Astrocyte (in vitro differentiated cells and primary cell): ENCODE measurements around the gene MYL10. TPM values are rescaled to one million over a fixed set of nuclear protein-coding genes. Genes with fewer than 3 reads are reported as not detected.

Experiments used
- DNase-seq: peaks from one replicate; pipeline ENCODE4 v3.0.0-alpha.2; 2010; ENCODE audit warnings: low read depth
- FAIRE-seq: peaks from 2 replicates; lab custom pipeline; 2011; peaks lifted over from hg19 to GRCh38; lab: Jason Lieb, UNC
- H2AFZ ChIP-seq: 2 replicates; pipeline ENCODE4 v1.6.0; 2012; ENCODE audit warnings: low read depth, low read length, inconsistent platforms
- H3K27ac ChIP-seq: 2 replicates; pipeline ENCODE4 v1.5.1; 2011; ENCODE audit warnings: low read depth, low read length, inconsistent platforms
- H3K27me3 ChIP-seq: 2 replicates; pipeline ENCODE4 v1.6.0; 2011; ENCODE audit warnings: low read length, inconsistent platforms; ENCODE audit not compliant: insufficient read depth
- H3K36me3 ChIP-seq: 2 replicates; pipeline ENCODE4 v1.5.1; 2011; ENCODE audit warnings: low read length, inconsistent platforms; ENCODE audit not compliant: insufficient read depth
- H3K4me1 ChIP-seq: 2 replicates; pipeline ENCODE4 v1.5.1; 2011; ENCODE audit warnings: low read length, inconsistent platforms; ENCODE audit not compliant: insufficient read depth
- H3K4me2 ChIP-seq: 2 replicates; pipeline ENCODE4 v1.6.0; 2012; ENCODE audit warnings: low read length, inconsistent platforms
- H3K4me3 ChIP-seq: 2 replicates; pipeline ENCODE4 v1.5.1; 2011; ENCODE audit warnings: low read depth, mild to moderate bottlenecking, low read length, inconsistent platforms; ENCODE audit not compliant: insufficient read depth
- H3K79me2 ChIP-seq: 2 replicates; pipeline ENCODE4 v1.6.0; 2012; ENCODE audit warnings: mild to moderate bottlenecking, low read length, inconsistent platforms; ENCODE audit not compliant: insufficient read depth
- H3K9ac ChIP-seq: 2 replicates; pipeline ENCODE4 v1.6.0; 2012; ENCODE audit warnings: mild to moderate bottlenecking, low read length, inconsistent platforms
- H3K9me3 ChIP-seq: 2 replicates; pipeline ENCODE4 v1.5.1; 2012; ENCODE audit warnings: low read depth, mild to moderate bottlenecking, low read length, inconsistent platforms; ENCODE audit not compliant: insufficient read depth
- H4K20me1 ChIP-seq: 2 replicates; pipeline ENCODE4 v1.6.0; 2012; ENCODE audit warnings: low read length, inconsistent platforms; ENCODE audit not compliant: insufficient read depth
- H3K27ac Mint-ChIP-seq: one replicate; pipeline ENCODE4 v1.8.0; 2021; ENCODE audit warnings: mild to moderate bottlenecking, mixed read lengths; ENCODE audit not compliant: unreplicated experiment
- H3K27me3 Mint-ChIP-seq: one replicate; pipeline ENCODE4 v1.8.0; 2021; ENCODE audit warnings: low read depth, mixed read lengths; ENCODE audit not compliant: unreplicated experiment
- H3K36me3 Mint-ChIP-seq: one replicate; pipeline ENCODE4 v1.8.0; 2021; ENCODE audit warnings: low read depth, mixed read lengths; ENCODE audit not compliant: unreplicated experiment
- H3K4me1 Mint-ChIP-seq: one replicate; pipeline ENCODE4 v1.8.0; 2021; ENCODE audit warnings: low read depth, mixed read lengths; ENCODE audit not compliant: unreplicated experiment
- H3K4me3 Mint-ChIP-seq: one replicate; pipeline ENCODE4 v1.8.0; 2021; ENCODE audit warnings: mild to moderate bottlenecking, moderate library complexity, mixed read lengths; ENCODE audit not compliant: unreplicated experiment
- H3K9me3 Mint-ChIP-seq: one replicate; pipeline ENCODE4 v1.8.0; 2021; ENCODE audit warnings: mild to moderate bottlenecking, mixed read lengths; ENCODE audit not compliant: unreplicated experiment
- EZH2 ChIP-seq: IDR thresholded peaks from 2 replicates; pipeline ENCODE4 v1.6.1; 2012; ENCODE audit warnings: mild to moderate bottlenecking, low read length, inconsistent platforms; ENCODE audit not compliant: insufficient read depth
- total RNA-seq: library from RNA; stranded (reverse); gene quantifications from 2 replicates; pipeline ENCODE4 v1.2.1, GENCODE V29; 2021
- TF ChIP-seq, protein P1 (sequence below): IDR thresholded peaks from 2 replicates; pipeline ENCODE4 v1.5.1; 2011; ENCODE audit warnings: low read depth, mild to moderate bottlenecking, inconsistent platforms, low read length, moderate library complexity; ENCODE audit not compliant: insufficient read depth

Gene MYL10
- total RNA-seq, 1 donor from 2014 or later: 0.73 TPM

DNA sequence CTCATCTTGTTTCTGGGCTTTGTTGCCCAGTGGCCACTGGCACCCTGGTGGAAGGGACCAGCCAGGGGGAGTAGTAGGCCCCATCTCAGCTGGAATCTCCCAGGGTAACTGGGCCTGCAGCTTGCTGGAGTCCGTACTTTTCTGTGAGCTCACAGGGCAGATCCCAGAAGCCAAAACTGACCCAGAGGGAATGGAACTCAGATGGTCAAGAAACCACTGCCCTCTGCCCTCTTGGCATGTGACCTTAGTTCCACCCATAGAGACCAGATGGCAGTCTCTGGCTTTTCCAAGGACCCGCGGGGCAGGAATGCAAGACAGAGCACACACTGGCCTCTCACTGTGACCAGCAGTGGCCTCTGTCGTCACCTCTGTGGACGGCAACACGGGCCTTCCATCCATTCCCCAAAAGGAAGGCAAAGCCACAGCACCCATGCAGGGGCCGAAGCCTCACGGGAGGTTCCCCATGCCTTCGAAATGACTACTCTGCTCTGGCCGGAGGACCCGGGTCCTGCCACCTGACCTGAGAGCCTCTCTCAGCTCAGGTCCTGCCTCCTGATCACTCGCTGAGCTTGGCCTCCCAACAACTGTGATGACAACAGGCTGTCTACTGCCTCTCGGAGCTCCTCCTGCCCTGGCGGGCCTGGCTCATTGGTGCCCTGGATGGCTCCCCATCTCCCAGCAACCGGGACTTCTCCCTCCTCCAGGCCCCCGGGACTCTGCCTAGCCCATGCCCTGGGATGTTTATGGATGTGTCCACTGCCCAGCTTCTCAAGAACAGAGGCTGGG is 29.9 kb downstream of the MYL10 start:
- DNase-seq (no peak), FAIRE-seq (no peak)
- no peak overlapping the region for H3K9ac ChIP-seq
- no peaks in the 10 kb centered on the region for H3K36me3 Mint-ChIP-seq
- no peak overlapping the region for H3K27ac ChIP-seq
- H3K4me1 Mint-ChIP-seq: no peaks in the 10 kb centered on the region
- H2AFZ ChIP-seq: no peak overlapping the region
- no peaks in the 10 kb centered on the region for H3K36me3 ChIP-seq
- no peak overlapping the region for H3K4me2 ChIP-seq
- H3K27ac Mint-ChIP-seq: no peak overlapping the region
- H4K20me1 ChIP-seq: no peaks in the 10 kb centered on the region
- H3K79me2 ChIP-seq: no peaks in the 10 kb centered on the region
- H3K9me3 Mint-ChIP-seq: peaks cover 5% of the 10 kb centered on the region
- H3K4me3 Mint-ChIP-seq: no peak overlapping the region
- H3K27me3 Mint-ChIP-seq: peaks cover 36% of the 10 kb centered on the region
- peaks cover 11% of the 10 kb centered on the region for H3K27me3 ChIP-seq
- H3K4me3 ChIP-seq: no peak overlapping the region
- no peak for TF ChIP-seq EZH2
- TF ChIP-seq, protein P1, sequence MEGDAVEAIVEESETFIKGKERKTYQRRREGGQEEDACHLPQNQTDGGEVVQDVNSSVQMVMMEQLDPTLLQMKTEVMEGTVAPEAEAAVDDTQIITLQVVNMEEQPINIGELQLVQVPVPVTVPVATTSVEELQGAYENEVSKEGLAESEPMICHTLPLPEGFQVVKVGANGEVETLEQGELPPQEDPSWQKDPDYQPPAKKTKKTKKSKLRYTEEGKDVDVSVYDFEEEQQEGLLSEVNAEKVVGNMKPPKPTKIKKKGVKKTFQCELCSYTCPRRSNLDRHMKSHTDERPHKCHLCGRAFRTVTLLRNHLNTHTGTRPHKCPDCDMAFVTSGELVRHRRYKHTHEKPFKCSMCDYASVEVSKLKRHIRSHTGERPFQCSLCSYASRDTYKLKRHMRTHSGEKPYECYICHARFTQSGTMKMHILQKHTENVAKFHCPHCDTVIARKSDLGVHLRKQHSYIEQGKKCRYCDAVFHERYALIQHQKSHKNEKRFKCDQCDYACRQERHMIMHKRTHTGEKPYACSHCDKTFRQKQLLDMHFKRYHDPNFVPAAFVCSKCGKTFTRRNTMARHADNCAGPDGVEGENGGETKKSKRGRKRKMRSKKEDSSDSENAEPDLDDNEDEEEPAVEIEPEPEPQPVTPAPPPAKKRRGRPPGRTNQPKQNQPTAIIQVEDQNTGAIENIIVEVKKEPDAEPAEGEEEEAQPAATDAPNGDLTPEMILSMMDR: no peak
- H3K4me1 ChIP-seq: no peaks in the 10 kb centered on the region
- H3K9me3 ChIP-seq: peaks cover 3% of the 10 kb centered on the region

DNA sequence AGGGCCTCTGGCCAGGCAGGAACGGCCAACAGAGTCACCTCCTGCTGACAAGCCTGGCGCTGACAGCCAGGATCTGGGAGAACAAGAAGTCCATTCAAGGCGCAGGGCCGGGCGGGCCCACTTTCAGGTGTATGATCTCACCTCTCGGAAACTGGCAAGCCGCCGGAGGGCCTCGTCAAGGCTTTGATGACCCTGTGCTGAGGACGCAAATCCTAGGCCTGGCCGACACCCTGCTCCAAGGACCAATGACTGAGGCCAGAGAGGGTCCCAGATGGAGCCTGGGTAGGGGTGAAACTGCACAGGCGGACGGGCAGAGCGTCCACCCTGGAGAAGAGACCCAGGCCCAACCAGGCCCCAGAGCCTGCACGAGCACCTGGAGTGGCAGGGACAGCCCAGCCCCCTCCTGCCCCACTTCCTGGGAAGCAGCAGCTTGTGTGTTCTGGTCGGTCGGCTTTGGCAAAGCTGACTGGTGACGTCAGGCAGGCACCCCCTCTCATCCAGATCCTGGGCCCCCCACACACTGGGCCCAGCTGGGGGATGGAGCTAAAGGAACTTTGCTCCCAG is 30.6 kb downstream of the MYL10 start:
- Histone ChIP-seq H3K9ac (no peak overlapping the region), H4K20me1 (no peaks in the 10 kb centered on the region), H3K4me2 (no peak overlapping the region), H3K9me3 (peaks cover 3% of the 10 kb centered on the region), H3K4me3 (no peak overlapping the region), H3K4me1 (no peaks in the 10 kb centered on the region), H3K79me2 (no peaks in the 10 kb centered on the region), H3K27ac (no peak overlapping the region), H3K36me3 (no peaks in the 10 kb centered on the region), H3K27me3 (peaks cover 11% of the 10 kb centered on the region), H2AFZ (no peak overlapping the region)
- TF ChIP-seq EZH2: no peak
- TF ChIP-seq, protein P1: no peak
- Mint-ChIP-seq H3K27ac (no peak overlapping the region), H3K4me3 (no peak overlapping the region), H3K36me3 (no peaks in the 10 kb centered on the region), H3K9me3 (peaks cover 5% of the 10 kb centered on the region), H3K4me1 (no peaks in the 10 kb centered on the region), H3K27me3 (peaks cover 41% of the 10 kb centered on the region)
- FAIRE-seq (no peak), DNase-seq (no peak)

DNA sequence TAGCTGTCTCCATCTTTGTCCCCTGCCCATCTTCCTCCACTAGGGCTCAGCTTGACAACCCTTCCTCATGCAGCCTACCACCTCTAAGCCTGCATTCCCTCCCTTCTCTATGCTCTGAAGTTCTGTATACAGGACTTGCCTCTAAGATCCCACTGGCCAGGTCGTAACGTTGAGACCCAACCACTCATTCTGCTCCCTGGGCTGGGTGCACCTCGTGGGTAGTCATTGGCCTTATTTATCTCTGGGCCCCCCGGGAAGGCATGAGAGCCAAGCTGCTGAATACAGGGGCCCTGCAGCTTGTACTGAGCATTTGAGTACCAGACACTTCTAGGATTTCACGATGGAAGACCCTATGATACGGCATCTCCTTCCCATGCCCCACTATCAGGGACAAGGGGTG is 31.2 kb downstream of the MYL10 start:
- Mint-ChIP-seq H3K27ac (no peak overlapping the region), H3K36me3 (no peaks in the 10 kb centered on the region), H3K9me3 (peaks cover 5% of the 10 kb centered on the region), H3K27me3 (peaks cover 46% of the 10 kb centered on the region), H3K4me1 (no peaks in the 10 kb centered on the region), H3K4me3 (no peak overlapping the region)
- Histone ChIP-seq H3K79me2 (no peaks in the 10 kb centered on the region), H3K4me1 (no peaks in the 10 kb centered on the region), H3K4me3 (no peak overlapping the region), H3K9ac (no peak overlapping the region), H3K9me3 (peaks cover 3% of the 10 kb centered on the region), H4K20me1 (no peaks in the 10 kb centered on the region), H3K27ac (no peak overlapping the region), H3K4me2 (no peak overlapping the region), H2AFZ (no peak overlapping the region), H3K27me3 (peaks cover 13% of the 10 kb centered on the region), H3K36me3 (no peaks in the 10 kb centered on the region)
- DNase-seq (no peak), FAIRE-seq (no peak)
- no peak for TF ChIP-seq EZH2
- TF ChIP-seq, protein P1: no peak
